SU-DHL-6 (cell line): ENCODE measurements around the gene PATL2.
"Not testable (repeated sequence)": the region's sequence is repeated elsewhere in the genome, so short reads cannot be mapped to it uniquely, and the experiment has no call there.

Experiments used
- H2AFZ ChIP-seq: fragments of 200-600 bp; sonication (generic); 2 replicates; pipeline ENCODE4 v1.6.1; 2014; ENCODE audit warnings: low read depth, mild to moderate bottlenecking, moderate library complexity, mixed read lengths, antibody characterized with exemption, low read length; ENCODE audit not compliant: severe bottlenecking
- H3F3A ChIP-seq: fragments of 200-600 bp; shearing (Covaris generic); 2 replicates; pipeline ENCODE4 v1.6.0; 2016; ENCODE audit warnings: antibody characterized with exemption, mild to moderate bottlenecking; ENCODE audit not compliant: insufficient read depth
- H3K27ac ChIP-seq: fragments of 200-600 bp; sonication (generic); 2 replicates; pipeline ENCODE4 v1.5.1; 2016; ENCODE audit warnings: low read depth, mild to moderate bottlenecking, low read length, moderate library complexity, mixed read lengths
- H3K27me3 ChIP-seq: fragments of 200-600 bp; sonication (generic), shearing (Covaris generic); 2 replicates; pipeline ENCODE4 v1.6.0; 2014; ENCODE audit warnings: mild to moderate bottlenecking, low read length
- H3K36me3 ChIP-seq: fragments of 200-600 bp; sonication (generic); 2 replicates; pipeline ENCODE4 v1.6.1; 2014; ENCODE audit warnings: mild to moderate bottlenecking, low read length, mixed read lengths
- H3K4me2 ChIP-seq: fragments of 300-600, 200-600 bp; shearing (Covaris generic), sonication (generic); 2 replicates; pipeline ENCODE4 v1.6.0; 2014; ENCODE audit warnings: low read length, low read depth, mild to moderate bottlenecking; ENCODE audit not compliant: poor library complexity, severe bottlenecking
- H3K4me3 ChIP-seq: fragments of 200-600 bp; sonication (generic); 2 replicates; pipeline ENCODE4 v1.5.1; 2014; ENCODE audit warnings: antibody characterized with exemption, low read length, mild to moderate bottlenecking, mixed read lengths; ENCODE audit not compliant: insufficient read depth, poor library complexity, severe bottlenecking
- H3K79me2 ChIP-seq: fragments of 200-600 bp; sonication (generic); 2 replicates; pipeline ENCODE4 v1.6.1; 2014; ENCODE audit warnings: mild to moderate bottlenecking, low read length, moderate library complexity; ENCODE audit not compliant: insufficient read depth
- H3K9ac ChIP-seq: fragments of 200-600 bp; sonication (generic); 2 replicates; pipeline ENCODE4 v1.7.0; 2014; ENCODE audit warnings: mild to moderate bottlenecking, low read length
- H3K9me2 ChIP-seq: fragments of 200-600 bp; sonication (generic); replicated peaks from 2 replicates; pipeline ENCODE4 v1.6.1; 2014; ENCODE audit warnings: low read length; ENCODE audit not compliant: insufficient read depth
- H3K9me3 ChIP-seq: fragments of 200-600 bp; sonication (generic); 2 replicates; pipeline ENCODE4 v1.6.1; 2014; ENCODE audit warnings: low read length, mixed read lengths; ENCODE audit not compliant: insufficient read depth
- H4K20me1 ChIP-seq: fragments of 200-600 bp; sonication (generic); 2 replicates; pipeline ENCODE4 v1.6.1; 2014; ENCODE audit warnings: low read depth, mild to moderate bottlenecking, antibody characterized with exemption, low read length, moderate library complexity, mixed read lengths
- CTCF ChIP-seq: fragments of 200-600 bp; sonication (generic); IDR thresholded peaks from one replicate; pipeline ENCODE4 v1.5.1; 2017; ENCODE audit warnings: antibody characterized with exemption, mild to moderate bottlenecking, low read length, moderate library complexity; ENCODE audit not compliant: insufficient read depth, poor library complexity, severe bottlenecking
- EZH2phosphoT487 ChIP-seq: fragments of 200-600 bp; sonication (generic), shearing (Covaris generic); conservative IDR thresholded peaks from 2 replicates; pipeline ENCODE4 v1.6.1; 2018; ENCODE audit warnings: mild to moderate bottlenecking, antibody characterized with exemption, low read length, moderate library complexity, mixed read lengths

PATL2 gene

GRCh38 chr15:44722011-44722410 is 10.9 kb upstream of the PATL2 start:
- TF ChIP-seq CTCF = no peak
- Histone ChIP-seq H3K27me3 (no peaks in the 10 kb centered on the region), H3K27ac (peak overlapping the region; percentile 74), H3K9me2 (no peaks in the 10 kb centered on the region), H2AFZ (peak overlapping the region; percentile 84), H3K4me3 (no peak overlapping the region), H3K4me2 (peak overlapping the region; percentile 26), H3F3A (peaks cover 80% of the 10 kb centered on the region), H3K36me3 (peaks cover 16% of the 10 kb centered on the region), H3K9ac (peak overlapping the region; percentile 18; the same call in 1 of the 2 replicates), H3K9me3 (no peaks in the 10 kb centered on the region), H3K79me2 (no peaks in the 10 kb centered on the region), H4K20me1 (no peaks in the 10 kb centered on the region)

GRCh38 chr15:44720460-44721176 is 9.5 kb upstream of the PATL2 start:
- H2AFZ ChIP-seq = no peak overlapping the region
- H4K20me1 ChIP-seq = no peaks in the 10 kb centered on the region
- no peaks in the 10 kb centered on the region for H3K9me2 ChIP-seq
- no peaks in the 10 kb centered on the region for H3K27me3 ChIP-seq
- TF ChIP-seq CTCF (no peak), EZH2phosphoT487 (no peak)
- H3K9me3 ChIP-seq = no peaks in the 10 kb centered on the region
- no peak overlapping the region for H3K9ac ChIP-seq
- 0 out of 2 replicates have a peak, but pooled peaks cover under 1% of the 10 kb centered on the region for H3K79me2 ChIP-seq
- peaks cover 30% of the 10 kb centered on the region for H3K36me3 ChIP-seq
- H3F3A ChIP-seq = peaks cover 81% of the 10 kb centered on the region
- no peak overlapping the region for H3K4me2 ChIP-seq
- peak overlapping the region; percentile 95; the same call in 1 of the 2 replicates for H3K27ac ChIP-seq
- no peak overlapping the region for H3K4me3 ChIP-seq

GRCh38 chr15:44720000-44720435 is 8.9 kb upstream of the PATL2 start:
- H3K79me2 ChIP-seq, H2AFZ ChIP-seq, H4K20me1 ChIP-seq, H3K9me3 ChIP-seq, H3K27me3 ChIP-seq, H3K4me3 ChIP-seq, H3K9me2 ChIP-seq: not testable (repeated sequence)
- Histone ChIP-seq H3K27ac (peak overlapping the region; percentile 95), H3F3A (peaks cover 81% of the 10 kb centered on the region), H3K4me2 (peak overlapping the region; percentile 64), H3K9ac (0 out of 2 replicates have a peak overlapping the region, but pooled peaks have one; percentile 10), H3K36me3 (peaks cover 35% of the 10 kb centered on the region)

DNA sequence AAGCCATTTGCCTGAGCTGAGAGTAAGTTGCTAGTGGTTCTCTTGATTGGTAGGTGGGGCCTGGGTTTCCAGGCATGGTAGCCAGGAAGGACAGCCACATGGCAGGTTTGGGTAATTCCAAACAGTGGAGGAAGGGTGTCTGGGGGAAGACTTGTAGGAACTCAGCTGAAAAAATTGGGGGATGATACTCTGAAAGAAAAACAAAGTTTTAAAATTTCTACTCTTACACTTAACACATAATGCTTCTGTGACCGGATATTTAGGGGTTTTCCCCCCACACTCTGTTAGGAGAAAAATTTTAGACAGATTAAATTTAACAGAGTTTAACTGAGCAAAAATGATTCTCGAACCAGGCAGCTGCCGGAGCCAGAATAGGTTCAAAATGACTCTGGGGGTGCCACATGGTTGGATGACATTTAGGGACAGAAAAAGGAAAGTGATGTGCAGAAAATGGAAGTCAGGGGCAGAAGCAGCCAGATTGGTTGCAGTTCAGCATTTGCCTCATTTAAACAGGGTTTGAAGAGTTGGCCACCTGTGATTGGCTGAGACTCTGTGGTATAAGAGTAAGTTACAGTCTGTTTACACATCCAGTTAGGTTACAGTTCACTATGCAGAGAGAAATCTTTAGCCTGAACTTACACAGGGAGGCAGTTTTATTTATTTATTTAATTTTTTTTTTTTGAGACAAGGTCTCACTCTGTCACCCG is 8.3 kb upstream of the PATL2 start:
- Histone ChIP-seq H3K4me2 (peak overlapping the region; percentile 64), H3K79me2 (peaks cover 12% of the 10 kb centered on the region), H3K9ac (peak overlapping the region; percentile 47), H3F3A (peaks cover 82% of the 10 kb centered on the region), H2AFZ (no peak overlapping the region), H3K27ac (peak overlapping the region; percentile 95), H3K9me3 (no peaks in the 10 kb centered on the region), H3K27me3 (no peaks in the 10 kb centered on the region), H3K4me3 (peak overlapping the region; percentile 8), H3K9me2 (no peaks in the 10 kb centered on the region), H4K20me1 (peaks cover 9% of the 10 kb centered on the region; the same call in 1 of the 2 replicates), H3K36me3 (peaks cover 35% of the 10 kb centered on the region)
- TF ChIP-seq CTCF (no peak), EZH2phosphoT487 (no peak)
